ENCODE measurements around the gene AGPAT3.

AGPAT3 gene

DNA sequence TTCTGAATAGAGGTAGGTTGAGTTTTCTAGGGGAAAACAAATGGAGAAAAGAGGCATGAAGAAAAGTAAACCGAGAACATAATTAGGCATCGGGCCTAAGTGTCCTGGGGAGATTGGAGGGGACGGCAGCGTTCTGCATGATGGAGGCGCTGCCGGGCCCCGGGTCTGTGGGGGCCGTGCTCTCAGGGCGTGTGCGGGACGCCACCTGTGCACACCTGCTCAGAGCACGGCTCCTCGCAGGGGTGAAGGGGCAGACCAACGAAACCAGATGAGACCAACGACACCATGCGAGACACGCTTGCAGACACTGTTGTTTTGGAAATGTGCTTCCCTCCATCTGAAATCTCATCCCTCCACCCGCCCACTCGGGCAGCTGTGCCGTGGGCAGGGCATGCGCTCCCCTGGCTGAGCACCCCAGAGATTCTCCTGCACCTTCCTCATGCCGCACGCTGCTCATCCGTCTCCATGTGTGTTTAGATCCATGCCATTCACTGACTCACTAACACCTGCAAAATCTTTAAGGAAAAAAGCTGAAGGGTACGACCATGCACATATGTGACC, 118.9 kb downstream of the AGPAT3 start:
- Histone ChIP-seq H3K4me3 (ENCODE audit: severe bottlenecking) (no peak overlapping the region), H3K36me3 (ENCODE audit: low read depth) (peaks cover 9% of the 10 kb centered on the region; the same call in 1 of the 2 replicates), H3K27ac (ENCODE audit: poor library complexity, severe bottlenecking) (no peak overlapping the region), H3K4me1 (ENCODE audit: insufficient read depth, poor library complexity, severe bottlenecking) (no peaks in the 10 kb centered on the region), H3K27me3 (ENCODE audit: insufficient read depth, poor library complexity, severe bottlenecking) (no peaks in the 10 kb centered on the region), H3K9me3 (ENCODE audit: severe bottlenecking) (no peaks in the 10 kb centered on the region)
- ATAC-seq (ENCODE audit: low read depth) = no peak
- no peak for DNase-seq (ENCODE audit: low spot score)
- TF ChIP-seq, protein P1, sequence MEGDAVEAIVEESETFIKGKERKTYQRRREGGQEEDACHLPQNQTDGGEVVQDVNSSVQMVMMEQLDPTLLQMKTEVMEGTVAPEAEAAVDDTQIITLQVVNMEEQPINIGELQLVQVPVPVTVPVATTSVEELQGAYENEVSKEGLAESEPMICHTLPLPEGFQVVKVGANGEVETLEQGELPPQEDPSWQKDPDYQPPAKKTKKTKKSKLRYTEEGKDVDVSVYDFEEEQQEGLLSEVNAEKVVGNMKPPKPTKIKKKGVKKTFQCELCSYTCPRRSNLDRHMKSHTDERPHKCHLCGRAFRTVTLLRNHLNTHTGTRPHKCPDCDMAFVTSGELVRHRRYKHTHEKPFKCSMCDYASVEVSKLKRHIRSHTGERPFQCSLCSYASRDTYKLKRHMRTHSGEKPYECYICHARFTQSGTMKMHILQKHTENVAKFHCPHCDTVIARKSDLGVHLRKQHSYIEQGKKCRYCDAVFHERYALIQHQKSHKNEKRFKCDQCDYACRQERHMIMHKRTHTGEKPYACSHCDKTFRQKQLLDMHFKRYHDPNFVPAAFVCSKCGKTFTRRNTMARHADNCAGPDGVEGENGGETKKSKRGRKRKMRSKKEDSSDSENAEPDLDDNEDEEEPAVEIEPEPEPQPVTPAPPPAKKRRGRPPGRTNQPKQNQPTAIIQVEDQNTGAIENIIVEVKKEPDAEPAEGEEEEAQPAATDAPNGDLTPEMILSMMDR (IDR thresholded peaks at IDR 0.05; ENCODE audit: poor library complexity, severe bottlenecking) = no peak

DNA sequence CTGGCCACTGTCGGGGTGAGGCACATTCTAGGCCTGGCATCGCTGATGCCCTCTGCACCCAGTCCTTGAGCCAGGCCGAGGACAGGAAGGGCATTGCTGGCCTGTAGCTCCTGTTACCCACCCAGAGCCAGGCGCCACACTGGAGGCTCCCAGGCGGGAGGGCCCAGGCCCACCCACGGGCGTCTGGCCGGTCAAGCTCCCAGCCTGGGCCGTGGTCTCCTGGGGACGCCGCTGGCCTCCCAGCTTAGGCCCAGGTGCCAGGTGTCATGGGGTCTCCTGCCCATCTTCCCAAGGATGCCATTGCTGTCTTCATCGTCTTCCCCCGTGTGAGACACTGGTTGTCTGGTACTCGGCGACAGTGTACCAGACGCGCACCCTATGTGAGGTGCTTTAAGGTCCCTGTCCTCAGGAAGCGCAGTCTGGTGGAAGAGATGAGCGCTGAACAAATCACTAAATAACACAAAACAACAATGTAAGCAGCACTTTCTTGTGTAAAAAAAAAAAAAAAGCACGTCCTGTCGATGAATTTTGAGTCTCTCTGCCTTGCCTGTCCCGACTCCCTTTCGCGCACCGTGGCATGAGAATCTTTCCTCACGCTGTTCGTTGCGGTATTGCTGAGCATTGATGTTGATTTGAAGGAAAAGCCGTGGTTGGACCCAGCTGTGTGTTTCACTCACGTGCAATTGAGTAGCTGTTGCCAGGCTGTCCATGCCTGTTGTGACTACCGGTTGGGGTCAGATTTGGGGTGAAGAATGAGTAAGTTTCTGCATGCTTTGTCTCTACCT, 120.1 kb downstream of the AGPAT3 start:
- no peaks in the 10 kb centered on the region for H3K4me1 ChIP-seq (ENCODE audit: insufficient read depth, poor library complexity, severe bottlenecking)
- no peak overlapping the region for H3K27ac ChIP-seq (ENCODE audit: poor library complexity, severe bottlenecking)
- H3K27me3 ChIP-seq (ENCODE audit: insufficient read depth, poor library complexity, severe bottlenecking) = no peaks in the 10 kb centered on the region

DNA sequence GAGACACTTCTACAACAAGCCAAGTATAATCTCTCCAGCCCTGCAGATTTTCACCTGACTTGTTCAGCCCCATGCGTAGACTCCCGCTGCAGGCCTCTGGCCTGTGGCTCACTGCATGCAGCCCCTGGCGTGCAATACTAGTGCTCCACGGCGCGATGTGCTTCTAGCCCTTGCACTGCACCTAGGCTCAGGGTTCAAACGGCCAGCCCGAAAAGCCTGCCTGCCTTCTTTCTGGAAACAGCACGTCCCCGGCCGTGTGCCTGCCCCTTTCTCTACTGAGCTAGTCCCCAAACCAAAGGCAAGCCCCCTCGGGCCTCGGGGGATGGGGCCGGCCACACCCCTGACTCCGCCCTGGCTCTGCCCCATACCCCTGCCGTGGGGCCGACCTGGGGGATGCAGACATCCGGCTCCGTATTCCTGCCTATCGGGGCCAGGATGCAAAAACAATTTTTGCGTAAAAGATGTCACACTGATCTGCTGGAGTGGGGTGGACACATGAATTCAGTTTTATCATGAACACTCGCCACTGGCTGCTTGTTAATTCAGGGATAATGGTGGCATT, 120.7 kb downstream of the AGPAT3 start:
- Histone ChIP-seq H3K27ac (ENCODE audit: poor library complexity, severe bottlenecking) (no peak overlapping the region), H3K36me3 (ENCODE audit: low read depth) (peaks cover 8% of the 10 kb centered on the region; the same call in 1 of the 2 replicates), H3K27me3 (ENCODE audit: insufficient read depth, poor library complexity, severe bottlenecking) (no peaks in the 10 kb centered on the region), H3K4me3 (ENCODE audit: severe bottlenecking) (no peak overlapping the region), H3K4me1 (ENCODE audit: insufficient read depth, poor library complexity, severe bottlenecking) (no peaks in the 10 kb centered on the region), H3K9me3 (ENCODE audit: severe bottlenecking) (no peaks in the 10 kb centered on the region)
- ATAC-seq (ENCODE audit: low read depth) = no peak
- no peak for DNase-seq (ENCODE audit: low spot score)
- TF ChIP-seq, protein P1 (IDR thresholded peaks at IDR 0.05; ENCODE audit: poor library complexity, severe bottlenecking) = no peak

More for the DNA sequence above, 120.1 kb downstream of the AGPAT3 start:
- TF ChIP-seq, protein P1 (IDR thresholded peaks at IDR 0.05; ENCODE audit: poor library complexity, severe bottlenecking) = no peak
- H3K9me3 ChIP-seq (ENCODE audit: severe bottlenecking) = no peaks in the 10 kb centered on the region
- no peak; the same call in 2 of the 3 replicates for ATAC-seq (ENCODE audit: low read depth)
- H3K36me3 ChIP-seq (ENCODE audit: low read depth) = peaks cover 9% of the 10 kb centered on the region; the same call in 1 of the 2 replicates
- H3K4me3 ChIP-seq (ENCODE audit: severe bottlenecking) = no peak overlapping the region
- no peak for DNase-seq (ENCODE audit: low spot score)

DNA sequence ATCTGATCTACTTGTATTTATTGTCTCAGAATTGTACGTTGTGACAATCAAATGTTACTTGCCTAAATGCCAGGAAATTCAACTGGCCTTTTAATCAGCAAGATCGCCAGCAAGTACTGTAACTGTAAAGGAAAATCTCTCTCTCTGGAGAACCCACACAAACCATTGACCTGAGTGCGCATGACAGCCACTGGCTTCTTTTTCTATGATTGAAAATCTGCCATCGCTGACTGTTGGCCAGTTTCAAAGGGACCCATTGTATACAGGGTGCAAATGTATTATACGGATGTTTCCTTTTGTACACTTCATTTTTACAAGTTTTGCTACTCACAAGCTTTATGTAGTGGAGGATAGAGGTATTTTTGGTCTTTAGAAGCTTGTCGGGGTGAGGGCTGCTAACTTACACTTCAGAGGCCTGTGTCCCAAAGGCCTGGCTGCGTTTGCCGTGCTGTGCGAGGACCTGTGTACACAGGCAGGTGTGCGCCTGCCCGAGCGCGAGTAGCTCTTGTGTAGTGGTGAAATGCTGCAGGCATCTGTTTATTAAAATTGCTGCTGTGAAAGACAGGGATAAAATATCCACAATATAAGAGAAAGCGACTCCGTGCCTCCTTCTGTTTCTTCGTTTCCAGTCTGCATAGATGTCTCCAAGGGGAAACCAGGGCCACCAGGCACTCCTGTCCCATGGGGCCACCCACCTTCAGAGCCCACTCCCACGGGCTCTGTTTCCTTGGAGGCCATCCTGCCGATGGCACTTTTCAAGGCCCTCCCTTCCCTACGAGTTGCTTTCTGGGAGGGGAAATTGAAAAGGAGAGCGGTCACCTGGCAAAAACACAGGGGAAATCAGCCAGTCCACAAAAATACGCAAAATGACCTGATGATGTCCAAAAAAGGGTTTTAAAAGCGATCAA, 121.8 kb downstream of the AGPAT3 start:
- Histone ChIP-seq H3K4me1 (ENCODE audit: insufficient read depth, poor library complexity, severe bottlenecking) (no peaks in the 10 kb centered on the region), H3K27ac (ENCODE audit: poor library complexity, severe bottlenecking) (no peak overlapping the region), H3K4me3 (ENCODE audit: severe bottlenecking) (no peak overlapping the region), H3K27me3 (ENCODE audit: insufficient read depth, poor library complexity, severe bottlenecking) (no peaks in the 10 kb centered on the region), H3K36me3 (ENCODE audit: low read depth) (0 out of 2 replicates have a peak, but pooled peaks cover 5% of the 10 kb centered on the region), H3K9me3 (ENCODE audit: severe bottlenecking) (no peaks in the 10 kb centered on the region)
- TF ChIP-seq, protein P1 (IDR thresholded peaks at IDR 0.05; ENCODE audit: poor library complexity, severe bottlenecking) = no peak
- DNase-seq (ENCODE audit: low spot score) (no peak), ATAC-seq (ENCODE audit: low read depth) (no peak)

All from RWPE2 (cell line).